T-helper 22 cell (primary cell): Measurements from ENCODE around the gene CDH4.

ENCODE experiments used
- DNase-seq: peaks from one replicate; pipeline ENCODE4 v3.0.0-alpha.2; 2020; ENCODE audit warnings: low read depth

Gene CDH4

DNA sequence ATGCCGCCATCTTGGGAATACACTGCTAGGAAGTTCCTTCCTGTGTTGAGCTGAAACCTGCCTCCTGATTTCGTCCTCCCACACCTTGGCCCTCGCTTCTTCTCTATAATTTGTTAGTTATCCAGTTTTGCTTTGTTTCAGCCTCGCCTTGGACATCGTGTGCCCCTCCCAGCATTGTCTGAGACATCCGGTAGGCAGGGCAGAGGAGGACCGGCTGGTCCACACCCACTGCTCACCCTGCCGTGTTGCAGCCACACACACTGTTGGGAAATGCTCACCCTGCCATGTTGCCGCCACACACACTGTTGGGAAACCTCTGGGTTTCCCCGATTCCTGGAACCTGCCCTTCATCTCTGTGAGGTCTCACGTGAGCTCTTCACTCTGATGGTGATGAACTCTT is 105.1 kb downstream of the CDH4 start:
- DNase-seq, result no peak

DNA sequence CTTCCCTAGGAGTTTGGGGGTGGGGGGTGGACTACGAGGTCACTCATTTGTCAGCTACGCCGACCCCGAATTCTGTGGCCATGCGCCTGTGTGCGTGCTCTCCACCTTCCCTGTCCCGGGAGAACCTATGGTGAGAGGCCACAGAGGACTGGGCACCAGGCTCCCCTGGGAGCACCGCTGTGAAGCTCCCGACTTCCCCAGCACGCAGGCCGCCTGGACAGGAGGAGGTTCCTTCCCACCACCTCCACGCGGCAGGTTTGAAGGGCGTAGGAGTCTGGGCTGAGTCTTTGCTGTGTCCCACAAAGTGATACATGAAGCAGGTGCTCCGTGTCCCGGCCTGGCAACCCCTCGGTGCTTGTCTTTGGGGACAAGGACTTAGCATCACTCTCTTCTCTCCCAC is 107.2 kb downstream of the CDH4 start:
- DNase-seq, result no peak

DNA sequence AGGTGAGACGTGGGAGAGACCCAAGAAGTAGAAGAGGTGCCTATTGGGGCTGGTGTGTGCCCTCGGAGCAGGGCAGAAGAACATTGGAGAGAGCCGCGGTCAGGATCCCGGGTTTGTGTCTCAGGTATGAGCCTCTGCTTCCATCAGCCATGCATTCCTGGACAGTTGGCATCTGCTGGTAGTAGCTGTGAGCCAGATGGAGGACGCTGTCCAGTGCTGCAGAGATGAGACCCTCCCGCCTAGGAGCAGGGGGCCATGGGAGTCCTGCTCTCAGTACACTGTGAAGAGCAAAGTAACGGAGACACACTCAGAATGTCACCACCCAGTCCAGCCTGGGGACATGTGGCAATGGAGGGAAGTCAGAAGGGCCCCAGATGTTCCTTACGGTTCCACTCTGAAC is 108.2 kb downstream of the CDH4 start:
- DNase-seq, result no peak

DNA sequence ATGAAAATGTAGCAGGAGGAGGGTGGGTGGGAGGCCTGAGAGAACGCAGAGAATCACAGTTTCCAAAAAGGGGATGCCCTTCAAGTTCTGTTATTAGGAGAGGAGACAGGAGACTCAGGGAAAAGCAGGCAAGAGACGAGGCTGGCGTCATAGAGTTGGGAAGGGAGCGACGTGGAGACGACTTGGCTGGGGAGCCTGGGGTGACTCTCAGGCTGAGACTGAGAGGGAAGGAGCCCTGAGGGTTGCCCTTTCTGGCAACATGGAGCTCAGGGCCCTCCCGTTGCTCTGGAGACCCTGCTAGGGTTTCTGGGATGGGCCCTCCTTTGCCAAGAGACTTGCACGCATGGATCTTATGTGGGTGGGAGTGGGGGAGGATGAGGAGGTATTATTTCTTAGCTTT is 108.9 kb downstream of the CDH4 start:
- DNase-seq, result no peak

DNA sequence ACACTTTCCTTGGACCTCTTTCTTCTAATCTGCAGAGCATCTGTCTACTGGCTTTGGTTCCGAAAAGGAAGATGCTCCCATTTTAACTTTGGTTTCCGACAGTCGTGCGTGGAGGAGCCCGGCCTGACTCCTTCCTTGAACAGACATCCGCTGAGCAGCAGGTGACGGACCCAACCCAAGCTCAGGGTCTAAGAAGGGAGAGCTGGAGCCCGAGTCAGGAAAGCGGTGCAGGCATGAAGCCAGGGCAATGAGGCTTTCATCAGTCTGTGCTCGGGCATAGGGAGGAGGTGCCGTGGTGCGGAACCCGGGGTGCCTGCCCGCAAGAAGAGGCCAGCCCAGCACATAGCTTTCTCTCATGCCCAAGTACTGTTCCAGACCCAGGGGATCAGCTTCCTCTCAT is 109.4 kb downstream of the CDH4 start:
- DNase-seq, result no peak

DNA sequence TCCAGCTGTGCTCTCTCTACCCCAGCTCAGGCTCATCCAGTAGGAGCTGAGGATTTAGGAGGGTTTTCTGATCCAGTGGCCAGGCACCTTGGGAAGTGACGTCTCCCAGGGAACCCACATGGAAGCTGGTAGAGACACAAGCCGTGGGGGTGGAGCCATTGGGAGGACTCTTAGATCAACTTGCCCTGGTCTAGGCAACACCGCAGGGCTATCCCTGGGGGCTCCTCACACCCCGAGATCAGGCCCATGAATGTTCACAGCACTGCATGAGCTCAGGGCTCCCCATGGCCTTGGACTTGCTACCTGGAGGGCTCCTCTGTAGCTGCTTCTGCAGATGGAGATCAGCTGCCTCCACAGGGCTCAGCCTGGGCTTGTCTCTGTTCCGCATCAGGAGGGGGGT is 112.1 kb downstream of the CDH4 start:
- no peak for DNase-seq

DNA sequence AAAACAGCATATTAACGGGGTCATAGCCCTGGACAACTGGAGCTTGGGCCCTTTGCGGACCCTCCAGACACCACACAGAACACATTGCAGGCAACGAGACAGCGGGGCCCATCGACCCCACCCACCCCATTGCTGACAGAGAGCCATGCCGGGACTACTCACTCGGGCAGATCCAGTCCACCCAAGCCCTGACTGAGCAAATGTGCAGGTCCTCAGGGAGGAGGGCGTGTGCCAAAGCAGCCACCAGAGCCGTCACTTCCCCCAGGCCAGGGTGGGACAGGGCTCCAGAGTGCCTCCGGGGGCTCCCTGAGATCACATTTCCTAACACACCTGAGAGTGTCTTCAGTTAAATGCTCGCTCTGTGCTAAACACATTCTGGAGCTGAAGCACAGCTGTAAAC is 114.9 kb downstream of the CDH4 start:
- DNase-seq, result no peak

DNA sequence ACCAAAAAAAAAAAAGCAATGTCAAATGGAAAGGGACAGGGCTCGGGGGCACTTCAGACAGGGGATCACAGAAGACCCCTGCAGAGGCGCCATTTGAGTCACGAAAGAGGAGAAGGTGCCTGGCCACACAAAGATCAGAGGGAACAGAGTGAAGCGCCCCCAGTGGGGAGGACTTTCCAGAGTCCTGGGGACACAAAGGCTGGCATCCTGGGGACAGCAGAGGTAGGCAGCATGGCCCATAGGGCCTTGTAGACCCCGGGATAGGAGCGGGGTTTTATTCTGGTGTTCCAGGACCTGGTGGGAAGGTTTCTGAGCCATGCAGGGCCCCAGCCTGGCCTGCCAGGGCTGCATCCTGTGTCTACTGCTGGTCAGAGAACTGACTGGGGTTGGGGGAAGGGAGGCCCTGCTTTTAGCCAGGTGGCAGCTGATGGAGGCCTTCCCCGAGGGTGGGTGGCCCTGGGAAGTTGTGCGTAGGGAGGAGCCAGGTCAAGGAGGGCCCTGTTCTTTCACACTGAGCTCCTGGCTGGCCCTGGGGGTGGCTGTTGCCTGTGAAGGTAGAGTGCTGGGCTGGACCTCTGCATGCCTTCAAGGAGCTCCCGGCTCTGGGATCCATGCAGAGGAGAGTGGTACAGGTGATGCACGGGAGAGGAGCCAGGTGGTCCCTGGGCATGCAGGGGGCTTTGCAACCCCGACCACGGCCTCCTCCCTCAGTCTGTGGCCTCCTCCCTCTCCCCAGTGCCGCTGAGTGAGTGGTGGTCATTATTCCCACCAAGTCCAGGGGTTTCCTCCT is 117.9 kb downstream of the CDH4 start:
- no peak for DNase-seq

DNA sequence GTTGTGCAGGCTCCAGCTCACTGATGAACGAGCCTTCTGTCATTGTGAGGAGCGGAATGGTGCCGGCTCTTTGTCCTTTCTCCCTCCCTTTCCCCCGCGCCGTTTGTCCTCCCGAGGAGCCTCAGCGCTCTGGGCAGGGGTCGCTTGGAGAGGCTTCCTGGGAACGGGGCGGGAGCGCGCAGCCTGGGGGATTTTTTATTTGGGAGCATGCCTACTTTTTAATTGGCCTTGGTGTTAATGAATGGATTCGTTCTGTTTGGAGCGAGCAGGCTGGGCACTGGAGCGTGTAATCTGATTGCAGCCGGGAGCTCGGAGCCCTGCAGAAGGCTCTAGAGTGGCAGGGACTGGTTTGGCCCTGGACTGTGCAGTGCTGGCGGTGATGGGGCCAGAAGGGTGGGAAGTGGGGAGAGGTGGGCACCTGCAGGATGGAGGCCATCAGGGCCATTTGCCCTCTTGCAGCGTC is 118.8 kb downstream of the CDH4 start:
- no peak for DNase-seq

DNA sequence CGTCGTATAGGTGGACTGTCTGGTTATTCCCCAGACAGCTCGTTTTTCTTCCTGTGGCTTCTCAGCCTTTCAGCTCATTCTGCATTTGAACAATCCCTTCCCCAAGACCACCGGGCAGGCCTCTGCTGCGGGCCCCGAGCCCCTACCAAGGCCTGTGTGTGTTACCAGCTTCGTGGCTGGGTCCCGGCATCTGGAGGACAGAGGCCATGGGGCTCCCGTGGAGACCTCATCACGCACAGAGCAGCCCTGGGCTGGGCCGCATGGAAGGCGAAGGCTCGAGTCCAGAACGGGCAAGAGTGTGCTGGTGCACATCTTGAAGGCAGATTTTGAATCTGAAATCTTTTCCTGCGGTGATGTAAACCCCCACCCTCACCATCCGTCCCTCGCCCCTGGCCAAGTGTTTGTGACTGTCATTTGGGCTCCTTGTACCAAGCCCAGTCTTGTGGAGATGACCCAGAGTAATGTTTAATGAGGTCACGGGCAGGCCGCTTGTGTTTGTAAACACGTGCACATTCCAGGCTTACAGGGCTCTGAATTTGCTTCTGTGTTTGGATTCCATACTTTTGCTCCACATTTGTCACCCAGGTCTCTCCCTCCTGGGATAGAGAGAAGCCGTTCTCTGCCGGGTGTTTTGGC is 119.6 kb downstream of the CDH4 start:
- no peak for DNase-seq

DNA sequence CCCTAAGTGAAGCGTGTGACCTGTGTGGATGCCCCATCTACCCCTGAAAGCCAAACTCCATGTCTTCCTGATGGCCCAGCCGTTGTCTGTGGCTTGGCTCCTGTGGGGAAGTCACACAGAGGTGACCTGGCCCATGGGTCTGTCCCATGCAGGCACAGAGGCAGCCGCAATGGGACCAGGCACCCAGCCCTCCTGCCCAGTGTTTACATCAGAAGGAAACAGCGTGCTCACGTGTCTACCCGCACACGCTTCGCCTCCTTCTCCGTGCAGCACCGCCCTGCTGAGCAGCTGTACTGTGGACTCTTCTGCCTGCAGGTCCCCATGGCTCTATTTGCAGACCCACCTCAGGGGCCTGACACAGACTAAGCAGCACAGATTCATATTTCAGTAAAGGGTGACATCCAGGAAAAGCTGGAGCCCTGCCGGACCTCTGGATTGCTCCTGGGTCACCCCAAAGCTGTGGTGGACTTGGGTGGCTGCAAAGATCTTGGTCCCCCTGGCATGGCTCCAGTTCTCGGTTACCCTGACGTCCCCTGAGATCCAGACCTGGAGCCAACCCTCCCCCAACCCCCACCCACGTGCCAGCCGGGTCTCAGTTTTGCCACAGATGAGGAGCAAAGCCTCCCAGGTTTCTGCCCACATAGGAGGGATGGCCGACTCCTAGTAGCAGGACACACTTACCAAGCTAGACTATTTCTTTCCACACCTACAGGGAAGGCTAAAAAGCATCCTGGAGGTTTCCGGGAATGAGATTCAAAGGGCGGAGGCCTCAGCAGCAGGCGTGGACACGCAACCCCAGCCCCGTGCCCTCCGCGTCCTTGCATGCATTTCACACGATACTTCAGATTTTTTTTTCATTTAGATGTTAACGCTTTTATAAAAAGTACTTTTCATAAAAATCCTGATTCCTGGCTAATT is 120.3 kb downstream of the CDH4 start:
- DNase-seq, result no peak

DNA sequence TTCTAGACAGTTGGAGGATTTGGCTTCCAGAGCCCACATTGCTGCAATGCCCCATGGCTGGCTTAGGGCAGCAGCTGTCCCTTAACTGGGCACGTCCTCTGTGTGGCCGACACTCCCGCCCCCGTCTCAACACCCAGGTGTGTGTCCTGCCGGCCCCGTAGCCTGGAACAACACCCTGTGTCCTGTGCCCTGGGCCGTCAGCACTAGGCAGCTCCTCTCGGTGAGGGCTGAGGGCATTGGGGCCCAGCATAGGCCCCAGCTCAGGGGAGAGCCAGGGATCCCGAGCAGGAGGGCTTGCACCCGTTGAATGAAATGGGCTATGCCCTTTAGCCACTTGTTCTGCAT is 121.0 kb downstream of the CDH4 start:
- no peak for DNase-seq

DNA sequence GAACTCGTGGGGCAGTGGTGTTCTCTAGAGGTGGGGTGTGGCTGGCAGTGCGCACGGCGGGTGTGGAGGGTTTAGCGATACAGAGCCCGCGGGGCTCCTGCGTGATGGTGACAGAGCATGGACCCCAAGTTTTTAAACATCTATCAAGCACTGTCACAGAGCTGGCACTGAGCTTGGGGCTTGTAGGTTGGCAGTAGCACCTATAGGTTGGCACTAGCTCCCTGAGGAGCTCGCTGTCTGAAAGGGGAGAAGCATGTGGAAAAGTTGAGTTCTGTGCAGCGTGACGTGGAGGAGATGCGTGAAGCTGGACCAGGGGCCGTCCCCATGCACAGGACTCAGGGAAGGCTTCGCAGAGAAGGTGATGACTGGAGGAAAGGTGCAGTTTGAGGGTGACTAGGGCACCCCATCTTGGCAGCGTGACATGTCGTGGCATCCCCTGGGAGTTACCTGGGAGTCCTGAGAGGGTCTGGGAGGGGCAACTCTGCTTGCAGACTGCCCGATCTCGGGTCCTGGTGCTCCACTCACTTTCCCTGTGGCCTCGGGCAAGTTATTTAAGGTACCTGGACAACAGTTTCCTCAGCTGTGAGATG is 122.0 kb downstream of the CDH4 start:
- no peak for DNase-seq

DNA sequence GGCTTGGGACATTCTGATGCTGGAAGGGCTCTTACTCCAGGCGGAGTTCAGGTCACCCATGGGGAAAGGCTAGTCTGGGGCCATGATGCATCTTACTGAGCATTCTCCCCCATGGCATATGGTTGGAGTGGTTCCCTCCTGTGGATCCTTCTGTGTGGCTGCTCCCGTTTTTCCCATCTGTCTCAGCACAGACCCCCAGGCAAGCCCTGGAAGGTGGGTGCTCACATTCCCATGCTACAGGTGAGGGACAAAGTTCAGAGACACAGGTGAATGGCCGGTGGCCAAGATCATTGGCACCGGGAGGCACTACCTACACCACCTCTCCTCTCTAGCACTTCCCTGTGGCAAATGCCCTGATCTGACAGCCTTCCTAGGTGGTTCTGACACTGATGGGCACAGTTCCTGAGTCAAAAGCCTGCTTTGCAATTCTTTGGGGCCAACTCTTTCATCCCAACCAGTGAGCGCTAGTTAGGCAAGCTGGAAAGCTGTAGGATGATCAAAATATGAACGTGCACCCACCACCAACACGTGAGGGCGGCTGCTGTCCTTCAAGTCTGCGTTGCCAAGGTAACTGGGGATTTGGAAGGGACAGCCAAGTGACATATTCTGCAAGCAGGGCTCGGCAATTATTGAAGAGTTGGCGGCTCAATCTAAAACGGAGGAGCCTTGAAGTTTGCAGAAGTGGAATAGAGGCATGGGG is 124.6 kb downstream of the CDH4 start:
- DNase-seq, result no peak

DNA sequence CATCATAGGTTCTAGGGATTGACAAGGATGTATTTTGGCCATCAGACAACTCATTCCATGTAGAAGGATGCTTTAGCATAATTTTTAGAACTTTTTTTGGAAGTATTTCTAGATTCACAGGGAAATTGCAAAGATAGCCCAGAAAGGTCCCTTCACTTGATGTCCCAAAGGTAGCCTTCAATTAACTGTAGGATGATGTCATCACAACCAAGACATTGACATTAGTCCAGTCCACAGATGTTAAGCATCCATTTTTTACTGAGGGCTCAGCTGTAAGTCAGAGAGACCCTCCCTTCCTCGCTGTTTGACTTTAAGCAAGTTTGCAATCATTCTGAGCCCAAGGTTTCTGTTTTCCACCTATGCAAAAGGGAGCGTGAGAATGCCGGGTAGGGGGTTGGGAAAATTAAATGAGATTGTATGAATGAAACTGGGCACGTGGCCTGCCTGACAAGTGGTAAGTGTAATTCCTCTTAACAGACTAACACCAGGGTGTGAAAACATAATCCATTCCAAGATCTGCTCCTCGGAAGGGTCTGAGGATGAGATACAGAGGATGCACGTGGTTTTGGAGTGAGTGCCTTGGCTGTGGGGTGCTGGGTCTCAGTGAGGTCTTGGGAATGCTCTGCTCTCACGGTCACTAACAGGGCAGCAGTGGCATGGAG is 126.8 kb downstream of the CDH4 start:
- no peak for DNase-seq

DNA sequence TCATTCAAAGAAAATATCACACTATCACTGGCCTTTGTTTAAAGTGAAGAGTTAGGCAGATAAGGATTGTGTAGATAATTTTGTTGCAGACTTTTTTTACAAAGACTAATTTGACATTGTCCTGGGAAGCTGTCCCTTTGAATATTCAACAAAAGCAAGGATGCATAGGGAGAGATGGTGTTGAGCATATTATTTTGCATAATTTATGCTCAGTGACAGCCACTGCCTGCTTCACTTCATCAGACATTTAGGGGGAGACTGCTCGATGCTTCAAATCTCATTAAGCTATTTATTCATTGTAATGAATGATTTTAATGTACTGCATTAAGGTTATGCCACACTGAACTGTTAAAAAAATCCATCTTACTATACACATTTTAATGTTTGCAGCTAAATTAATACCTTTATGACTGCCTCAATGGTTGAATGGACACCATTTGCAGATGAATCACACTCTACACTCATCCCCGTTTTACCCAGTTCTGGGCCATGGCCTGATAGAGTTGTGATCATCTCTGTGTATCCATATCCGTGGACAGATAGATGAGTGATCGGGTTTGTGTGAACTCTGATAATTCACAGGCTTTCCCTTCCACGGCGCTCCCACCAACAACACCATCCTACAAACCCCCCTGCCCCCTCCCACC is 128.0 kb downstream of the CDH4 start:
- DNase-seq, result no peak

DNA sequence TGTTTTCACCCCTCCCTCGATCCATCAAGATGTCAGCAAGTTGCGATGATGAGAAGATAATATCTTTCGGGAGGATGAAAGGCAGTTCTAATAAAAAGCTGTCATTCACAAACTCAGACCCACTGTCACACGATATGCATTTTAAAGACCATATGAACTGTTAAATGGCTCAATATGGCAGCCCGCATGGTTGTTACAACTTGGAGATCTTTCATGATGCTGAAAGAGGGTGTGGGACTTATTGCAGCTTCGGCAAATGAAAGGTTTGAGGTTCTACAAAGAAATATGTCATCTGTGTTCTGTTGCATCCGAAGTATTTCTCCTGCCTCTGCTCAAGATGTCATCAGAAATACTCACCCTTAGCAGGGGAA is 128.5 kb downstream of the CDH4 start:
- no peak for DNase-seq

DNA sequence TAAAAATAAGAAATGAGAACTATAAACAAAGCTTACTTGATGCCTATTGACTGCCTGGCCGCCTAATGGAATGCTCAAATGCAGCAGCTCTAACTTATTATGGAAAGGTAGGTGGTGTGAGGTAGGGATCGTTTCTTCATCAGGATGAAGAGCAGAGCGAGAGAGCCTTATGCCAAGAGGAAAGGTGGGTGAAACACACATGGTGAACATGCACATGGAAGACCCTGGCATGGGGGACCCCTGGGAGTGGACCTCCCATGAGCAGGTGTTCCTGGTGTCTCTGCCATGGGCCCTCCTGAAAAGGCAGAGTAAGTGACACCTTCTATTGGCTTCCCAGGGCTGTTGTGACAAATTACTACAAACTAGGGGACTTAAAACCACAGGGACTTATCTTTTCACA is 130.1 kb downstream of the CDH4 start:
- no peak for DNase-seq

DNA sequence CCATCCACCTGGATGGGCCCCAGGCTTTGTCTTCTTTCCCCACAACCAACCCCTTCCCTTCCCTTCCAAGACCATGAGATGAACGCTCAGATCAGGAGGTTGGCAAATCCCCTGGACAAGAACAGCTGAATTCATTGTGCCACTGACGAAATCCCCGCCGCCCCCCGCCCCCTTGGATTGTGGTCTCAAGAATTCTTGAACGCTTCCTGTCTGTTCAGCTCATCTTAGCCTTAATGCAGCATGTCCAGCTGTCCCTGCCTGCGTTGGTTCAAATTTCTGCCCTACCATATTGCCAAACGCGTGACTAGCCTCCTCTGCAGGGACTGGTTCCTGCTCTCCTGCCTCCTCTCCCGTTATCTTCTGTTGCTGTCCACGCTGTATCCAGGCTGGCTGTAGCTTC is 133.2 kb downstream of the CDH4 start:
- no peak for DNase-seq

DNA sequence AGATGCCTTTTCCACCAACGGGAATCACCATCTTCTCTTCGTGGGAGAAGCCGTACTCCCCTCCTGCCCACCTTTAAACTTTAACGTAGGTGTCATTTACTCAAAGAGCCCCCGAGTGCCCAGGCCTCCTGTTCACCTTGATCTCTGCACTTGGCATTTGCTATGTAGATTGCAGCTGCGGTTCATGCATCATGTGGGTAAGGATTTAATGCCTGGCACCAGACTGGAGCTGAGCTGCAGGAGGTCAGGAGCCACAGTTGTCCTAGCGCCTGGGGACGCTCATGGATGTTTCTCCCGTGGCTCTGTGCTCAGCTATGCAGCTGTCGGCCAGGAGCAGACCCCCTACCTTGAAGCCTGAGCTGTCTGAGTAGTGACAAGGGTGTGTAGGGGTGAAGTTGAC is 133.7 kb downstream of the CDH4 start:
- DNase-seq, result no peak
